GM21367 (cell line): Measurements from ENCODE around the gene OGA.
"Not testable (repeated sequence)": the region's sequence is repeated elsewhere in the genome, so short reads cannot be mapped to it uniquely, and the experiment has no call there.

Source experiments
- ATAC-seq: cut with Tn5 transposase; IDR thresholded peaks from one replicate; pipeline ENCODE4 v1.9.1; 2021; ENCODE audit not compliant: unreplicated experiment

The OGA gene

GRCh38 chr10:101807158-101807557 is 11.1 kb downstream of the OGA start:
- ATAC-seq: no peak

- ATAC-seq: no peak
Observed at GRCh38 chr10:101803511-101803910, 14.7 kb downstream of the OGA start.

- no peak for ATAC-seq
Observed at GRCh38 chr10:101797403-101798059, 20.7 kb downstream of the OGA start.

- no peak for ATAC-seq
Observed at GRCh38 chr10:101793526-101793925, 24.7 kb downstream of the OGA start.

GRCh38 chr10:101789686-101790085 is 28.6 kb downstream of the OGA start:
- ATAC-seq: no peak

- ATAC-seq: not testable (repeated sequence)
Observed at GRCh38 chr10:101789231-101789630, 29.0 kb downstream of the OGA start.

- ATAC-seq: no peak
Observed at GRCh38 chr10:101785801-101786200, 32.4 kb downstream of the OGA start.

- ATAC-seq: no peak
Observed at GRCh38 chr10:101784558-101784957, 33.7 kb downstream of the OGA start.

- no peak for ATAC-seq
Observed at GRCh38 chr10:101783736-101784118, 34.5 kb downstream of the OGA start.

GRCh38 chr10:101782811-101783735 is 35.2 kb downstream of the OGA start, which contains the start of gene NPM3:
Gene NPM3, minus strand, starts transcription at chr10:101783446. Its CDS starts 56 bp downstream, at chr10:101783390.
- ATAC-seq: peak; percentile 40

GRCh38 chr10:101781984-101782810 is 36.0 kb downstream of the OGA start:
- no peak for ATAC-seq

- no peak for ATAC-seq
Observed at GRCh38 chr10:101781655-101781983, 36.6 kb downstream of the OGA start.

GRCh38 chr10:101780818-101781654 is 37.2 kb downstream of the OGA start:
- no peak for ATAC-seq

GRCh38 chr10:101780187-101780817 is 37.9 kb downstream of the OGA start:
- ATAC-seq: no peak

- ATAC-seq: no peak
Observed at GRCh38 chr10:101779544-101780186, 38.6 kb downstream of the OGA start.

- ATAC-seq: no peak
Observed at GRCh38 chr10:101778781-101779543, 39.3 kb downstream of the OGA start.

- no peak for ATAC-seq
Observed at GRCh38 chr10:101778151-101778780, 40.0 kb downstream of the OGA start.

GRCh38 chr10:101777619-101778145 is 40.6 kb downstream of the OGA start:
- no peak for ATAC-seq
